CD4-positive, alpha-beta memory T cell (primary cell): ENCODE measurements around the gene FLYWCH2. TPM values are rescaled to one million over a fixed set of nuclear protein-coding genes. Genes with fewer than 3 reads are reported as not detected.
"Not testable (repeated sequence)": the region's sequence is repeated elsewhere in the genome, so short reads cannot be mapped to it uniquely, and the experiment has no call there.

Experiments
- CTCF ChIA-PET: fragments of 350-600 bp; sonication (Branson Sonifier 250); formaldehyde crosslinking; loops from one replicate; lab custom pipeline; 2021; ENCODE audit warnings: inconsistent platforms; ENCODE audit not compliant: partially characterized antibody; lab: Charles Lee
- POLR2A ChIA-PET: fragments of 350-600 bp; sonication (Branson Sonifier 250); formaldehyde crosslinking; loops from one replicate; lab custom pipeline; 2021; ENCODE audit not compliant: partially characterized antibody; lab: Charles Lee
- DNase-seq, 5 donors: peaks; one replicate each; pipeline versions ENCODE4 v3.0.0 to v3.0.0-alpha.2; 2020 to 2022; ENCODE audit warnings: mixed read lengths in 1 of 5
- H3K27ac ChIP-seq: one replicate; pipeline ENCODE4 v1.7.0; 2013; ENCODE audit warnings: low read depth, low read length
- H3K27me3 ChIP-seq: 2 replicates; pipeline ENCODE4 v1.7.0; 2013; ENCODE audit warnings: mild to moderate bottlenecking, low read length, moderate library complexity; ENCODE audit not compliant: insufficient read depth
- H3K36me3 ChIP-seq: 2 replicates; pipeline ENCODE4 v1.7.0; 2013; ENCODE audit warnings: mild to moderate bottlenecking, low read length, moderate library complexity; ENCODE audit not compliant: insufficient read depth
- H3K4me1 ChIP-seq: 2 replicates; pipeline ENCODE4 v1.7.0; 2013; ENCODE audit warnings: mild to moderate bottlenecking, low read length, moderate library complexity; ENCODE audit not compliant: insufficient read depth
- H3K4me3 ChIP-seq, 2 donors: one replicate each; pipeline ENCODE4 v1.7.0; 2013; ENCODE audit warnings: low read length in 2 of 2, mild to moderate bottlenecking in 1 of 2
- H3K9me3 ChIP-seq, 2 donors: one replicate each; pipeline ENCODE4 v1.7.0; 2013; ENCODE audit warnings: low read length in 2 of 2, control low read depth in 1 of 2; ENCODE audit not compliant: control insufficient read depth in 1 of 2
- H3K27ac Mint-ChIP-seq, 7 donors: one replicate each; pipeline ENCODE4 v1.8.0; 2020 to 2021; ENCODE audit warnings: mixed read lengths in 7 of 7, mild to moderate bottlenecking in 6 of 7, inconsistent platforms in 3 of 7, moderate library complexity in 3 of 7
- H3K27me3 Mint-ChIP-seq, 2 donors: one replicate each; pipeline ENCODE4 v1.8.0; 2020 to 2021; ENCODE audit warnings: mixed read lengths in 2 of 2
- H3K36me3 Mint-ChIP-seq, 2 donors: one replicate each; pipeline ENCODE4 v1.8.0; 2020 to 2021; ENCODE audit warnings: mixed read lengths in 2 of 2, inconsistent platforms in 1 of 2, mild to moderate bottlenecking in 1 of 2
- H3K4me1 Mint-ChIP-seq, 4 donors: one replicate each; pipeline ENCODE4 v1.8.0; 2020 to 2021; ENCODE audit warnings: mixed read lengths in 4 of 4, mild to moderate bottlenecking in 1 of 4
- H3K4me3 Mint-ChIP-seq, 8 donors: one replicate each; pipeline ENCODE4 v1.8.0; 2020 to 2021; ENCODE audit warnings: mixed read lengths in 8 of 8, mild to moderate bottlenecking in 7 of 8, moderate library complexity in 6 of 8, inconsistent platforms in 3 of 8
- H3K9me3 Mint-ChIP-seq, 8 donors: one replicate each; pipeline ENCODE4 v1.8.0; 2020 to 2021; ENCODE audit warnings: mixed read lengths in 8 of 8, mild to moderate bottlenecking in 5 of 8, inconsistent platforms in 3 of 8, moderate library complexity in 1 of 8
- intact Hi-C: fragments of 100-400 bp; cut with micrococcal nuclease; formaldehyde crosslinking; loops from one replicate; pipeline ENCODE4 v1.15.1; 2023
- polyA plus RNA-seq, 2 donors: library from polyadenylated mRNA; unstranded; fragments of 300-500 nt; fragmentation: Illumina TruSeq; gene quantifications; one replicate each; pipeline ENCODE4 v1.2.3, GENCODE V29; 2021
- total RNA-seq, 2 experiments: library from RNA; stranded (reverse); gene quantifications; one replicate each; pipeline ENCODE4 v1.2.3, GENCODE V29; 2021

Gene FLYWCH2
- total and polyA plus RNA-seq, 4 experiments from 2014 or later: 21.1 to 27.1 (median 23.7) TPM

DNA sequence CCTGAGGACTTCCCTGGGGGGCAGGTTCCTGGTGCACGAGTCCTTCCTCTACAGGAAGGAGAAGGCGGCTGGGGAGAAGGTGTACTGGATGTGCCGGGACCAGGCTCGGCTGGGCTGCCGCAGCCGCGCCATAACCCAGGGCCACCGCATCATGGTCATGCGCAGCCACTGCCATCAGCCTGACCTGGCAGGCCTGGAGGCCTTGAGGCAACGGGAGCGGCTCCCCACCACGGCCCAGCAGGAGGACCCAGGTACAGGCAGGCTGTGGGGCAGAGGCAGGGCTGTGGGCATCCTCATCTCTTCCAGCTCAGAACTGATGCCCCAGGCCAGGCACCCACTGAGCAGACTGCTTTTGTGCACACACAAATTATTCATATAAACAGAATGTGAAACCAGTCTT, 55.2 kb downstream of the FLYWCH2 start:
- no peaks in the 10 kb centered on the region for H3K4me1 Mint-ChIP-seq
- Histone ChIP-seq H3K36me3 (peaks cover 34% of the 10 kb centered on the region), H3K4me1 (no peaks in the 10 kb centered on the region), H3K27ac (no peak overlapping the region), H3K9me3 (no peaks in the 10 kb centered on the region), H3K27me3 (no peaks in the 10 kb centered on the region), H3K4me3 (no peak overlapping the region)
- no peak for DNase-seq
- no peak overlapping the region for H3K4me3 Mint-ChIP-seq
- peaks cover 0 to 2% (median 0%) of the 10 kb centered on the region in 8 donors for H3K9me3 Mint-ChIP-seq
- H3K27ac Mint-ChIP-seq: no peak overlapping the region
- POLR2A ChIA-PET: no interaction called here
- H3K27me3 Mint-ChIP-seq: no peaks in the 10 kb centered on the region
- CTCF ChIA-PET: interaction anchor here (1.3 kb wide), 1 partner anchor 36 kb away, joined by 3 read pairs; no protein-coding TSS in a partner anchor
- intact Hi-C loops: no loop called here
- peaks cover 26 to 41% of the 10 kb centered on the region in 2 donors for H3K36me3 Mint-ChIP-seq

- CTCF ChIA-PET: interaction anchor here (1.1 to 1.5 kb wide), 3 partner anchors 13 to 22 kb away, joined by 4 to 8 read pairs (median 4); no protein-coding TSS in a partner anchor
- Mint-ChIP-seq H3K27me3 (no peaks in the 10 kb centered on the region), H3K4me1 (no peaks in the 10 kb centered on the region), H3K27ac (no peak overlapping the region), H3K9me3 (peaks cover 0 to 2% (median 0%) of the 10 kb centered on the region in 8 donors), H3K36me3 (peaks cover 21 to 37% of the 10 kb centered on the region in 2 donors), H3K4me3 (no peak overlapping the region)
- no peak for DNase-seq
- Histone ChIP-seq H3K36me3 (peaks cover 34% of the 10 kb centered on the region), H3K4me3 (no peak overlapping the region), H3K27me3 (no peaks in the 10 kb centered on the region), H3K9me3 (no peaks in the 10 kb centered on the region), H3K27ac (no peak overlapping the region), H3K4me1 (no peaks in the 10 kb centered on the region)
- intact Hi-C loops: no loop called here
- POLR2A ChIA-PET: no interaction called here
These were observed 57.0 kb downstream of the FLYWCH2 start for GRCh38 chr16:2939968-2940367.

DNA sequence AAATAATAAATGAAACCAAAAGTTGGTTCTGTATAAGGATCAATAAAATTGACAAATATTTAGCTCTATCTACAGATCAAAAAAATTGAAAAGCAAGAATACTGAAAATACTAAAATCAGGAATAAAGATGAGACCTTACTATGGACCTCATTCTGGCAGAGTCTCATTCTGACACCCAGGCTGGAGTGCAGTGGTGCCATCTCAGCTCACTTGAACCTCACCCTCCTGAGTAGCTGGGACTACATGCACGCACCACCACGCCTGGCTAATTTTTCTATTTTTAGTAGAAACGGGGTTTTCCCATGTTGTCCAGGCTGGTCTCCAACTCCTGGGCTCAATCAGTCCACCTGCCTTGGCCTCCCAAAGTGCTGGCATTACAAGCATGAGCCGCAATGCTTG, 59.0 kb downstream of the FLYWCH2 start:
- no peaks in the 10 kb centered on the region for H3K27me3 Mint-ChIP-seq
- H3K9me3 Mint-ChIP-seq: no peaks in the 10 kb centered on the region
- no peak overlapping the region for H3K27ac ChIP-seq
- CTCF ChIA-PET: interaction anchor here (0.7 kb wide), 1 partner anchor 260 kb away, joined by 4 read pairs; the partner anchor contains the start of gene KCTD5
- no peak overlapping the region for H3K4me3 Mint-ChIP-seq
- peak overlapping the region in 2 of 7 donors; percentile 66 to 73 for H3K27ac Mint-ChIP-seq
- POLR2A ChIA-PET: no interaction called here
- H3K27me3 ChIP-seq: no peaks in the 10 kb centered on the region
- intact Hi-C loops: no loop called here
- H3K36me3 Mint-ChIP-seq: peaks cover 24 to 38% of the 10 kb centered on the region in 2 donors
- H3K4me1 Mint-ChIP-seq: no peaks in the 10 kb centered on the region
- no peak for DNase-seq
- no peak overlapping the region for H3K4me3 ChIP-seq
- peaks cover 28% of the 10 kb centered on the region for H3K36me3 ChIP-seq
- no peaks in the 10 kb centered on the region for H3K4me1 ChIP-seq
- no peaks in the 10 kb centered on the region for H3K9me3 ChIP-seq

DNA sequence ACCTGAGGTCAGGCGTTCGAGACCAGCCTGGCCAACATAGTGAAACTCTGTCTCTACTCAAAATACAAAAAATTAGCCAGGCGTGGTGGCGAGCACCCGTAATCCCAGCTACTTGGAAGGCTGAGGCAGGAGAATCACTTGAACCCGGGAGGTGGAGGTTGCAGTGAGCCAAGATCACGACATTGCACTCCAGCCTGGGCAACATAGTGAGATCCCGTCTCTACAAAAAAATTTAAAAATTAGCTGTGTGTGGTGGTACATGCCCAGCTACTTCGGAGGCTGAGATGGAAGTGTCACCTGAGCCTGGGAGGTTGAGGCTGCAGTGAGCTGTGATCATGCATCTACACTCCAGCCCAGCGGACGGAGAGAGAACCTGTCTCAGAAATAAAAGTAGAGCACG, 60.7 kb downstream of the FLYWCH2 start:
- H3K9me3 Mint-ChIP-seq, POLR2A ChIA-PET, H3K27me3 ChIP-seq, H3K27ac ChIP-seq, H3K4me3 ChIP-seq, H3K27me3 Mint-ChIP-seq, intact Hi-C loops, H3K4me1 ChIP-seq, H3K4me3 Mint-ChIP-seq, H3K27ac Mint-ChIP-seq, CTCF ChIA-PET, H3K4me1 Mint-ChIP-seq, H3K9me3 ChIP-seq: not testable (repeated sequence)
- DNase-seq: peak in 1 of 5 donors; percentile 30
- H3K36me3 ChIP-seq: peaks cover 16% of the 10 kb centered on the region
- H3K36me3 Mint-ChIP-seq: peaks cover 29 to 38% of the 10 kb centered on the region in 2 donors

GRCh38 chr16:2946649-2947048, 63.6 kb downstream of the FLYWCH2 start:
- peak in 1 of 5 donors; percentile 1 for DNase-seq
- Mint-ChIP-seq H3K27me3 (no peaks in the 10 kb centered on the region), H3K36me3 (peaks cover 19 to 23% of the 10 kb centered on the region in 2 donors), H3K4me1 (peaks cover 0 to 1% (median 0%) of the 10 kb centered on the region in 4 donors), H3K9me3 (no peaks in the 10 kb centered on the region), H3K27ac (peak overlapping the region in 1 of 7 donors; percentile 18), H3K4me3 (no peak overlapping the region)
- no peaks in the 10 kb centered on the region for H3K9me3 ChIP-seq
- H3K4me3 ChIP-seq: no peak overlapping the region
- no peaks in the 10 kb centered on the region for H3K27me3 ChIP-seq
- ChIA-PET POLR2A (no interaction called here), CTCF (interaction anchor here (1.1 to 1.4 kb wide), 3 partner anchors 15 to 23 kb away, joined by 3 to 4 read pairs (median 3); no protein-coding TSS in a partner anchor)
- no peaks in the 10 kb centered on the region for H3K36me3 ChIP-seq
- no peak overlapping the region for H3K27ac ChIP-seq
- H3K4me1 ChIP-seq: no peaks in the 10 kb centered on the region
- intact Hi-C loops: no loop called here

Other genes with a start within 250 kb of the FLYWCH2 start
- gene KCTD5, start 200.7 kb upstream of the FLYWCH2 start, total RNA-seq: 10 to 100 TPM; 26.7 to 27.1 TPM
- 10 to 100 TPM; 19.6 to 22.5 TPM for gene KCTD5, start 200.7 kb upstream of the FLYWCH2 start, polyA plus RNA-seq
- under 1 TPM; 0.61 to 0.96 TPM for gene PRSS27, start 163.0 kb upstream of the FLYWCH2 start, total RNA-seq
- gene PRSS27, start 163.0 kb upstream of the FLYWCH2 start, polyA plus RNA-seq: not detected
- 1,000 to 10,000 TPM; 1,118 to 1,137 TPM for gene SRRM2, start 130.6 kb upstream of the FLYWCH2 start, total RNA-seq
- 100 to 1,000 TPM in 1 of 2 donors, 10 to 100 TPM in 1; 11.8 to 132 TPM for gene SRRM2, start 130.6 kb upstream of the FLYWCH2 start, polyA plus RNA-seq
- 10 to 100 TPM; 83.0 to 86.8 TPM for gene ELOB, start 105.9 kb upstream of the FLYWCH2 start, total RNA-seq
- 100 to 1,000 TPM; 268 to 270 TPM for gene ELOB, start 105.9 kb upstream of the FLYWCH2 start, polyA plus RNA-seq
- gene PRSS33, start 95.7 kb upstream of the FLYWCH2 start, total RNA-seq: not detected
- not detected for gene PRSS33, start 95.7 kb upstream of the FLYWCH2 start, polyA plus RNA-seq
- gene PRSS41, start 84.7 kb upstream of the FLYWCH2 start, total RNA-seq: not detected
- gene PRSS41, start 84.7 kb upstream of the FLYWCH2 start, polyA plus RNA-seq: not detected
- gene PRSS21, start 66.0 kb upstream of the FLYWCH2 start, total RNA-seq: 1 to 10 TPM in 1 of 2 experiments, under 1 TPM in 1; 0.96 to 2.6 TPM
- 10 to 100 TPM in 1 of 2 donors, 1 to 10 TPM in 1; 6.2 to 11.5 TPM for gene PRSS21, start 66.0 kb upstream of the FLYWCH2 start, polyA plus RNA-seq
- not detected for gene ZG16B, start 52.9 kb upstream of the FLYWCH2 start, total RNA-seq
- under 1 TPM in 1 of 2 donors, not detected in 1; 0.79 TPM for gene ZG16B, start 52.9 kb upstream of the FLYWCH2 start, polyA plus RNA-seq
- gene PRSS22, start 25.0 kb upstream of the FLYWCH2 start, total RNA-seq: under 1 TPM in 1 of 2 experiments, not detected in 1; 0.39 TPM
- under 1 TPM in 1 of 2 donors, not detected in 1; 0.42 TPM for gene PRSS22, start 25.0 kb upstream of the FLYWCH2 start, polyA plus RNA-seq
- 100 to 1,000 TPM; 121 to 123 TPM for gene FLYWCH1, start 28.7 kb downstream of the FLYWCH2 start, total RNA-seq
- 10 to 100 TPM in 1 of 2 donors, 1 to 10 TPM in 1; 7.1 to 21.2 TPM for gene FLYWCH1, start 28.7 kb downstream of the FLYWCH2 start, polyA plus RNA-seq
- not detected for gene KREMEN2, start 81.1 kb downstream of the FLYWCH2 start, total RNA-seq
- not detected for gene KREMEN2, start 81.1 kb downstream of the FLYWCH2 start, polyA plus RNA-seq
- 1 to 10 TPM; 1.5 to 1.7 TPM for gene PAQR4, start 86.1 kb downstream of the FLYWCH2 start, total RNA-seq
- gene PAQR4, start 86.1 kb downstream of the FLYWCH2 start, polyA plus RNA-seq: under 1 TPM; 0.77 to 0.81 TPM
- under 1 TPM in 1 of 2 experiments, not detected in 1; 0.79 TPM for gene PKMYT1, start 97.2 kb downstream of the FLYWCH2 start, total RNA-seq
- not detected for gene PKMYT1, start 97.2 kb downstream of the FLYWCH2 start, polyA plus RNA-seq
- gene CLDN9, start 129.7 kb downstream of the FLYWCH2 start, total RNA-seq: not detected
- not detected for gene CLDN9, start 129.7 kb downstream of the FLYWCH2 start, polyA plus RNA-seq
- gene CLDN6, start 135.0 kb downstream of the FLYWCH2 start, total RNA-seq: not detected
- not detected for gene CLDN6, start 135.0 kb downstream of the FLYWCH2 start, polyA plus RNA-seq
- gene TNFRSF12A, start 137.2 kb downstream of the FLYWCH2 start, total RNA-seq: 1 to 10 TPM in 1 of 2 experiments, under 1 TPM in 1; 0.73 to 1.0 TPM
- under 1 TPM; 0.33 to 0.44 TPM for gene TNFRSF12A, start 137.2 kb downstream of the FLYWCH2 start, polyA plus RNA-seq
- 10 to 100 TPM; 16.0 to 18.0 TPM for gene HCFC1R1, start 140.7 kb downstream of the FLYWCH2 start, total RNA-seq
- 10 to 100 TPM; 18.5 to 23.8 TPM for gene HCFC1R1, start 140.7 kb downstream of the FLYWCH2 start, polyA plus RNA-seq
- 10 to 100 TPM; 18.4 to 22.5 TPM for gene THOC6, start 140.8 kb downstream of the FLYWCH2 start, total RNA-seq
- gene THOC6, start 140.8 kb downstream of the FLYWCH2 start, polyA plus RNA-seq: 10 to 100 TPM; 41.4 to 48.8 TPM
- not detected for gene BICDL2, start 153.7 kb downstream of the FLYWCH2 start, total RNA-seq
- not detected for gene BICDL2, start 153.7 kb downstream of the FLYWCH2 start, polyA plus RNA-seq
- 1 to 10 TPM; 2.9 to 3.0 TPM for gene MMP25, start 163.3 kb downstream of the FLYWCH2 start, total RNA-seq
- gene MMP25, start 163.3 kb downstream of the FLYWCH2 start, polyA plus RNA-seq: under 1 TPM; 0.52 to 0.91 TPM
- 100 to 1,000 TPM; 752 to 810 TPM for gene IL32, start 182.4 kb downstream of the FLYWCH2 start, total RNA-seq
- gene IL32, start 182.4 kb downstream of the FLYWCH2 start, polyA plus RNA-seq: 1,000 to 10,000 TPM; 3,111 to 3,174 TPM
- under 1 TPM in 1 of 2 experiments, not detected in 1; 0.15 TPM for gene ZSCAN10, start 216.1 kb downstream of the FLYWCH2 start, total RNA-seq
- gene ZSCAN10, start 216.1 kb downstream of the FLYWCH2 start, polyA plus RNA-seq: not detected
- not detected for gene ZNF205, start 229.4 kb downstream of the FLYWCH2 start, total RNA-seq
- under 1 TPM in 1 of 2 donors, not detected in 1; 0.20 TPM for gene ZNF205, start 229.4 kb downstream of the FLYWCH2 start, polyA plus RNA-seq